HG02571 (cell line): ENCODE data around the gene UBE2J2.
"Not testable (repeated sequence)": the region's sequence is repeated elsewhere in the genome, so short reads cannot be mapped to it uniquely, and the experiment has no call there.

ENCODE experiments used
- ATAC-seq: cut with Tn5 transposase; IDR thresholded peaks from one replicate; pipeline ENCODE4 v1.9.1; 2021; ENCODE audit warnings: mild to moderate bottlenecking, moderate library complexity; ENCODE audit not compliant: unreplicated experiment

UBE2J2 gene

DNA sequence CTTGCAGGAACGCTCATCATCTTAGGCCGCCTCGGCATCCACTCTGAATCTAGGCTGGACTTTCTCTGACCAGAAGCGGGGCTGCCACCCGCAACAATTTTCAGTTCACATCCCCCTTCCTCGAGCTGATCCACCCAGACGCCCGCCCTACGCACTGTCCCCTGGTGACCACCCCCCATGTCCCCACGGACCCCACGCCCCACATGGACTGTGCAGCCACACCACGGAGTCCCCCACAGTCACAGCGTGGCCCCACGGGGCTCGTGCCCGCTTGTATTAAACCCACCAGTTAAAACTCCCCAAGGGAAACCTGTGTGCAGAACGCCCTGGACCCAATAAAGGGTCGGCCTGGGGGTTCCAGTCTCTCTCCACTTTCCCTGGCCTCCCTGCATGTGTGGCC lies 14.1 kb downstream of the UBE2J2 start:
- ATAC-seq: no peak

DNA sequence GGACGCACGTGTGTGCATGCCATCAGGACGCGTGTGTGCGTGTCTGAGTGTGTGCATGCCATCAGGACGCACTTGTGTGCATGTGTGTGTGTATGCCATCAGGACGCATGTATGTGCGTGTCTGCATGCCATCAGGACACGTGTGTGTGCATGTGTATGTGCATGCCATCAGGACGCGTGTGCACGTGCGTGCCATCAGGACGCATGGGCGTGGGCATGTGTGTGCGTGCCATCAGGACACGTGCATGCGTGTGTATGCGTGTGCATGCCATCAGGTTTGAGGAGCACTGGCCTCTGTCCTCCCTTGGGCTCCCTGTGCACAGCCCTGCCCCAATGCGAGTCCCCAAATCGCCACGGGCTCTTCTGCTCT lies 14.6 kb downstream of the UBE2J2 start:
- no peak for ATAC-seq

DNA sequence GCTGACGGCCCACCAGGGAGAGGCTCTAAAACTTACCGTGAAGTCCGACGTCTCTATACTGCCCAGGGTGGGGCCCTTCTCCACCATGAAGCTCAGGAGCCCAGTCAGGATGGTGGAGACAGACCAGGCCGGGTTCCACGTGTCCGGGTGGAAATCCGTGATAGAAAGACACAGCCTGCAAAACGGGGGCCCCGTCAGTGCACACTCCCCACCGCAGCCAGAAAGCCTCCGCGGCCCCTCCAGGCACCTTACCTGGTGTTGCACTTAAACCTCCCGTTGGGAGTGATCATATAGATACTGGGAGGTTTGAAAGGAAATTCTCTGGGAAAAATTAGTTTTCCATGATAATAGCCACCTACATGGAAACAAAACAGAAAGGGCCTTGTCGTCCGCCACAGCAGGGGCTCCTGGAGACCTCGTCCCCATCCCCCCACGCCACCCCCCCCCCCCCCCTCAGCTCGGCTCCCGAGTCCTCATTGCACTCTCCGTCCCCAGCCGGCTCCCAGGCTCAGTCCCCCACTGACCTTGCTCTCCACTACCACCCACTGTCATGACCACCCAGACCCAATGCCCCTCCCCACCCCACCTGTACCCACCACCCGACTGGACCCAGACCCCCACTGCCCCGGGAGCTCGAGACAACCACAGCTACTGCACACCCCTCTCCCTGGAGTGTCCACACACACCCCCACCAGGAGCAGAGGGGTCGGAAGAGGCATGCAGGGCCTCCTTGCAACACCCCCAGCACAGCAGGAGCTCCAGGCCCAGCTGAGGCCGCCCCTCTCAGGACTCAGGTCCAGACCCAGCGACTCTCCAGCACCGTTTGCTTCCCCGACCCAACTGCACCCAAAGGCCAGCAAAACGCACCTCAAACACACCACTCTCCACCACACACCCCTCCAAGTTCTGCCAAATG lies 16.4 kb downstream of the UBE2J2 start:
- ATAC-seq: no peak

DNA sequence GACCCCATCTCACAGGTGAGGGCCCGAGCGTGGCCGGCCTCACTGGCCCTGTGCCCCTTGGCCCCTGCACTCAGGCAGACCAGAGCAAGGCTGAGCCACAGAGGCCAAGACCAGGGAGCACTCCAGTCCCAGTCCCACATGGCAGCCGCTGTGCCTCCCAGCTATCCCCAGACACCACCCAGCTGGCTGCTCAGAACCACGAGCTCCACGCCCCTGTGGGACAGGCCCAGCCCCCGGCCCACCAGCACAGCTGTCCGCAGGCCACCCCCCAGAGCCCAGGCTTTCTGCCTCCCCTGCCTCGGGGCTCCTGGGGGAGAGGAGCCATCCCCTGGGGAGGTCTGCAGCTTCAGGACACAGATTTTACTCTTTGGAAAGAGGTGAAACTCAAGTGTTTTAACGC lies 18.0 kb downstream of the UBE2J2 start:
- ATAC-seq: no peak

DNA sequence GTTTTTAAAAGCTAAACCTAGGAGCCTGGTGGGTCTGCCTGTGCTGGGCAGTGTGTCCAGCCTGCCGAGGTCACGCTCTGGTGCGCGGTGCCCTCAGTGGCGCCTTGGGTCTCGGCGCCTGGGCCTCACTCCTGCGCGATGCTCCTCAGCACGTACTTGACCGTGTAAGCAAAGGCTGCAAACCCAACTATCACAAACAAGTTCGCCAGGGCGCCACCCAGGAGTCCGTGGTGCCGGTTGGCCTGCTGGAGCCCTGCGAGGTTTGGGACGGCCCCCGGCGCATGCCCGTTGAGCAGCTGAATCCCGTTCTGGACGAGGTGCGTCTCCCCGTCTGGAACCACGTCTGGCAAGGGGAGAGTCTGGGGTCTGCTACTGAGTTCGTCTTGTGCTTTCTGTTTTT lies 18.6 kb downstream of the UBE2J2 start:
- ATAC-seq: no peak

DNA sequence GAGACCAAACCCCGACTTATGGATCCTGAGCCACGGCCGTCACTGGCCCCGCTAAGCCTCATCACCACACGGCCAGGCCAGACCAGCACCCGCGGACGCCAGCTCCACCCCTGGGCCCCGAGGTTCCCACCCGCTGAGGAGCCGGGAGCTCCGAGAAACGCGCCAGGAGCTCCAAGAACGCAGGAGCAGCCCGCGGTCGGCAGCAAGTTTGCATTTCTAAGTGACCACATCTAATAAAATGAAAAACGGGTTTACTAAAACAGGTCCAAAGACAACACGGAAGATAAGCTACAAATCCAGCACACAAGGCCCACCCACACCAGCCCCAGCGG lies 19.0 kb downstream of the UBE2J2 start:
- ATAC-seq: no peak

DNA sequence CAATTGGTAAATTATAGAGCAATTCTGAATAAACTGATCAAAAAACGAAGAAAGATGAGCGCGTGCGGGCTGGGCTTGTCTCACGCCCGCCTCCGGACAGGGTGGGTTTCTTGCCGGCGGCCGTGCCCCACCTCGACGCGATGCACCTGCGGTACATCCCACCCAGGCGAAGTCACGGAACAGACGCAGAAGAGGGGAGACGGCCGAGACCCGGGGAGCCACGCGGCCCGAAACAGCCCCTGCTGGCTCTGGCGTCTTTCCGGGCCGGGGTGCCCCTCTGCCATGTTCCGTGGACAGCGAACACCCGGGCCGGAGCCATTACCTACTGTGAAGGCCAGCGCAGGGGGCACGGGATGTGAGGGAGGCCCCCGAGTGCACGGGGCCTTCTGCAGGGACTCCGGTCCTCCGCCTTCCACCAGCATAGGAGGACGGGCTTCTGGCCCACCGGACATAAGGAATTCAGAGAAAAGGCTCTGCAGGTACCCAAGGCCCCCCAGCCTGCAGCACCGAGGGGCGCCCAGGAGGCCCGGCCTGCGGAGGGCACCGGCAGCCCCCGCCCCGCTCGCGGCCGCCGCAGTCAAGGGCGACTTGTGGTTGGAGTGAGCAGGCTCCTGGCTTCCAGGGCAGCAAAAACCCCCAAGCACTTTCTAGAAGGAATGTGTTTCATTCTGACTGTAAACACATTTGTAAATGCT lies 19.5 kb downstream of the UBE2J2 start:
- no peak for ATAC-seq

DNA sequence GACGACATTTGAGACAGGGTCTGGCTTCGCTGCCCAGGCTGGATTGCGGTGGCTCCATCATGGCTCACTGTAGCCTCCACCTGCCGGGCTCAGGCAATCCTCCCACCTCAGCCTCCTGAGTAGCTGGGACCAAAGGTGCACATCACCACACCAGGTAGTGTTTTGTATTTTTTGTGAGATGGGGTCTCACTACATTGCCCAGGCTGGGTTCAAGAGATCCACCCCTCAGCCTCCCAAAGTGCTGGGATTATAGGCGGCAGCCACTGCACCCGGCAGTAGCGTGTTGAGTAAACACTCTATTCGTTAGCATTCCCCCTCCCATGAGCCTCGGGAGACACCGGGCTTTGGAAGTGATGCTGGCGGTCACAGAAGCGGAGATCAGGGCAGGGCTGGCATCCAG lies 20.3 kb downstream of the UBE2J2 start:
- no peak for ATAC-seq

DNA sequence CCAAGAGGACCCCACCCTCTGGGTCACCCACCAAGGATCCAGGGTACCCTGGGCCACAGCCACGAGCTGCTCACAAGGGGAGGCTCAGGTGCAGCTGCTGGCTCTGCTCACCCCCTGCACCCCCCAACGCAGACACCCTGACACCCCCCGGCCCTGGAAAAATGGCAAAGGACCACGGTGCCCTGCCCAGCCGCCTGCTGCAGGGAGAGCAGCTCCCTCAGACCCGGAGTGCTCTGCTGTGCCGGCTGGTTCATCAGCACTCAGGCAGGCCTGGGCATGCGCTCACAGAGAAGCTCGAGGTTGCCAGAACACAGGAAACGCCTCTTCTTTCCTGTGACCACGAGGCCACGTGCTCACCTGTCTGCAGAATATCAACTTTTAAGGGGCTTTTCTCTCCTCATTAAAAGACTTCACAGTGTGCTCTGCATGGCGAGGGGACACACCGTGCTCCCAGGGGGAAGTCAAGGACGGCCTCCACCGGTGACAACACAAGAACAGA lies 22.8 kb downstream of the UBE2J2 start:
- no peak for ATAC-seq

DNA sequence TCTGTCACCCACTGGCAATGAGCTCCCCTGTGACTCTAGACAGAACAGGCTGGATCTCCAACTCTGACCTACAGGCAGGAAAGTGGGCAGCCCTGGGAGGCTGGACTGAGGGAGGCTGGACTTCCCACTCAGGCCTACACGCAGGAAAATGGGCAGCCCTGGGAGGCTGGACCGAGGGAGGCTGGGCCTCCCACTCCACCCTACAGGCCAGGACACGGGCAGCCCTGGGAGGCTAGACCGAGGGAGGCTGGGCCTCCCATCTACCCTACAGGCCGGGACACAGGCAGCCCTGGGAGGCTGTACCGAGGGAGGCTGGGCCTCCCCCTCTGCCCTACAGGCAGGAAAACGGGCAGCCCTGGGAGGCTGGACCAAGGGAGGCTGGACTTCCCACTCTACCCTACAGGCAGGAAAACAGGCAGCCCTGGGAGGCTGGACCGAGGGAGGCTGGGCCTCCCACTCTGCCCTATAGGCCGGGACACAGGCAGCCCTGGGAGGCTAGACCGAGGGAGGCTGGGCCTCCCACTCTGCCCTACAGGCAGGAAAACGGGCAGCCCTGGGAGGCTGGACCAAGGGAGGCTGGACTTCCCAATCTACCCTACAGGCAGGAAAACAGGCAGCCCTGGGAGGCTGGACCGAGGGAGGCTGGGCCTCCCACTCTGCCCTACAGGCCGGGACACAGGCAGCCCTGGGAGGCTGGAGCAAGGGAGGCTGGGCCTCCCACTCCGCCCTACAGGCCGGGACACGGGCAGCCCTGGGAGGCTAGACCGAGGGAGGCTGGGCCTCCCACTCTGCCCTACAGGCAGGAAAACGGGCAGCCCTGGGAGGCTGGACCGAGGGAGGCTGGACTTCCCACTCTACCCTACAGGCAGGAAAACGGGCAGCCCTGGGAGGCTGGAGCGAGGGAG lies 25.4 kb downstream of the UBE2J2 start:
- not testable (repeated sequence) for ATAC-seq

DNA sequence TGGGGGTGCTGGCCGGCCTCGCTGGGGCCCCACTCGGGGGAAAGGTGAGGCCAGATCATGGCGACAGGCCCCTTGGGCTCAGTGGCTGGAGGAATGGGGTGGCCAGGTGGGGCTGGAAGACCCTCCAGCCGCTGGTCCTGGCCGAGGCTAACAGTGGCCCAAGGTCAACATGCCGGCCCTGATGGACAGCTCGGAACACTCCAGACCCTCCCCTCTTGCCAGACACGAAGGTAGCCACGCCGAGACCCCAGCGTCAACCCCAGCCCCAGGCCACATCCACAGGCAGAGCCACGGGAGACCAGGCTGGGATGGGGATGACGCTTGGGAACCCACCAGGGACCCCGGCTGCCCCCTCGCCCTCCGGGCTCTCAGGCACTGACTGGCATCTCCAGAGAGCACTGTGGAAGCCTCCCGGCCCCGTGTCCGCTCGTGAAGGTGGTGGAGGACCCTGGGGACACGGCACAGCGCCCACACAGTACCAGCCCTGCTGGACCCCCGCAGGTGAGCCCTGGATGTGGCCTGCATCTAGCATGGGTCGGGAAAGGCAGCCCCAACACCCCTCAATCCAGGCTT lies 26.2 kb downstream of the UBE2J2 start:
- no peak for ATAC-seq

DNA sequence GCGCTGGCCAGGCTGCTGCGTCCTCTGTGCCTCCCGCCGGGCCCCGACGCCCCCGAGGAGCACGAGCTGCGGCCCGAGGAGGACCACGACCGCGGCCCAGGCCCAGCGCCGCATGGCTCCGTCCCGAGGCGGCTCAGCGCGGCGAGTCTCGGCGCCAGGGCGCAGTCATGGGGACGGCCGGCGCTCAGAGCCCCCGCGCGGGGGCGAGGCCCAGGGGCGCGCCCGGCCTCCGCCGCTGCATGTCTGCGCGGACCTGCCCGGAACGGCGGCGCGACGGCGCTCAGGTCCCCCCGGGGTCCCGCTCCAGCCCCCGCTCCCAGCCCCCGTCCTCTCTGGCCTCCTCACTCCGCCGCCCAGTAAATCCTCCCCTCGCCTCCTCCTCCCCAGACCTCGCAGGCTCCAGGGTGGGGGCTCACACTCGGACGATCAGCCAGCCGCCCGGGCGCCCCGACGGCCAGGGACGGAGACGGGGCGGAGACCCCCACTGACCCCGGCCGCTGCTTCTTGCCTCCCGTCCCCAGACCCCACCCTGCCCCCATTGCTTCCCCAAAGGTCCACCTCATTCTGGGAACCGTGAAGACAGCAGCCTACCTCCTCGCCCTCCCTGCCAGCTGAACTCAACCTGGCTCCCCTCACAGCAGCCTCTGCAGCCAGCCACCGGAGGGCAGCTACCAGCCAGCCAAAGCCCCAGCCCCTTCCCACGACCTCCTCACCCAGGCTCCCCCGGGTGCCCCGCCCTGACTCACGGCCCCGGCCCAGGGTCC lies 26.9 kb downstream of the UBE2J2 start, which contains the start of gene C1QTNF12:
Gene C1QTNF12 (minus strand): TSS at position 146 of the 764 bp plus-strand sequence. CDS start 32 bp downstream, at position 114.
- no peak for ATAC-seq

DNA sequence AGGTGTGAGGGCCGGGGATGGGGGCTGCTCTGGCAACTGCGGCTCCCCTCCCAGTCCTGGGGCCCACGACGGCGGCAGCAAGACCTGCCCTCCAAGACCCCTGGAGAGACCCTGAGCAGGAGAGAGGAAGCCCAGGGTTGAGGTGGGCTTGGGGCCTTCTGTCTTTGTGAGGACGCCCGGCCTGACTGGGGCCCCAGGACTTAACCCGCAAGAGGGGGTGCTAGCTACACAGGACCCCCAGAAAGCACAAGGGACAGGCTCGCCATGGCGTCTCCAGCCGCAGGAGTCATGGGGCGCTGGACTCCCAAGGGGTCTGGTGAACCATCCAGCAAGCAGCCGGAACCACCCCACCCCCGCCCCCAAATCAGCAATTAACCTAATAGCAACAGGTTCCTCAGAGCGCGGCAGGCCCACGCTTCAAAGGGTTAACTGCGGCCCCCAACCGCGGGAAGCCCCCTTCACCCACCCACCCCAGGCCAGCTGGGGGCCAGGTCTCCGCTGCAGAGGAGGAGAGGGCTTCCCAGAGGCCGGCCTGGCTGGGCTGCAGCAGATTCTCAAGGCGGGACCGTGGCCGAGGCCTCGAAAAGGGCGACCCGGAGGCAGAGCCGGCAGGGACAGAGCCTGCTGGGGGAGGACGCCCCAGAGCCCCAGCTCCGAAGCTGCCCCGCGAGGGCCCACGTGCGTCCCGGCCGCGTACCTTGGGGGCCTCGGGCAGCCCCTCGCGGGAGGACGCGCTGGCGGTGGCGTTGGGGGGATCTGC lies 27.7 kb downstream of the UBE2J2 start:
- ATAC-seq: no peak

DNA sequence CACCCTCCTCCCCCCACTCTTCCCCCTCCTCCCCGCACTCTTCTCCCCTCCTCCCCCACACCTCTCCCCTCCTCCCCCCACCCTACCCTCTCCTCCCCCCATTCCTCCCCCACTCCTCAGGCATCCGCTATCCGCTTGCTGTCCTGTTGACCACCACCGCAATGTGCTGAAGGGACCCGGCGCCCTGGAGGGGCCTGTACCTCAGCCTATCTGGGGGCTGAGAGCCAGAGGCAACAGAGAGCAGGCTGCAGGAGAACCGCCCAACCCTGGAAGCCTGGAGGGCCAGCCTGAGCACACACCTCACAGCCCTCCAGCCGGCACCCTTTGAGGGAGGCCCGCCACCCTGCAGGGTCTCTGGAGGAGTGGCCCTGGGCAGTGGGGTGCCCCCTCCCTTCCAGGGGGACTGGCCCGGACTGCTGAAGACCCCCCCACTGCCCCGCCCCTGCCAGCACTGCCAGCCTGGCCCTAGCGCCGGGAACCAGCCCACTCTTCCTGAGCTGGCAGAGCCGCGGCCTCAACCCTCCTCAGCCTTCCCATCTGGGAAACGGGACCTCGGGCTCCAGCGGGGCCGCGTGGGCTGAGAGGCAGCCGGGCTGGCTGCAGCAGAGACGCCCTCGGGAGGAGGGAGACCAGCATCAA lies 28.4 kb downstream of the UBE2J2 start:
- no peak for ATAC-seq

DNA sequence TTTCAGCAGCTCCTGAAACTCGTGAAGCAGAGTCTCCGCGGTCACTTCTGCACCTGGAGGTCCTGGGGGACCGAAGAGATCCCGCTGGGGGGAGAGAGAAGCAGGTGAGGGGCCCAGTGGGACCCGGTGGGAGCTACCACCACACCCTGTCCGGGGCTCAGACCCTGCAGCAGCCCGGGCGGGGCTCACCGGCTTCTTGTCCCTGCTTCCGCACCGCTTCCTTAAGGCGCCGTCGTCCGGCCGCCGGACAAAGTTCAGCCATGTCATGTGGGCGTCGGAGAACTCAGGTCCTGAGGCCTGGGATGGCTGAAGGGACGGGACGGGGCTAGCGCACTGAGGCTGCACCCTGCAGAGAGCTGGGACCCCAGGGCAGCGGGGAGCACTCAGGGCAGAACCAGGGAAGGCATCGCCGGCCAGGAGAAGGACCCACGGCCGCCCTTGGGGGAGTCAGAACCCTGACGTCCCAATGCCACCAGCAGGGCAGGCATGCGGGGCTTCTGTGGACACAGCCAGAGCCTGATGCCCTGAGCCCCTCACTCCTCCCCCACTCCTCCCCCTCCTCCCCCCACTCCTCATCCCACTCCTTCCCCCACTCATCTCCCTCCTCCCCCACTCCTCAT lies 29.4 kb downstream of the UBE2J2 start:
- ATAC-seq: no peak

DNA sequence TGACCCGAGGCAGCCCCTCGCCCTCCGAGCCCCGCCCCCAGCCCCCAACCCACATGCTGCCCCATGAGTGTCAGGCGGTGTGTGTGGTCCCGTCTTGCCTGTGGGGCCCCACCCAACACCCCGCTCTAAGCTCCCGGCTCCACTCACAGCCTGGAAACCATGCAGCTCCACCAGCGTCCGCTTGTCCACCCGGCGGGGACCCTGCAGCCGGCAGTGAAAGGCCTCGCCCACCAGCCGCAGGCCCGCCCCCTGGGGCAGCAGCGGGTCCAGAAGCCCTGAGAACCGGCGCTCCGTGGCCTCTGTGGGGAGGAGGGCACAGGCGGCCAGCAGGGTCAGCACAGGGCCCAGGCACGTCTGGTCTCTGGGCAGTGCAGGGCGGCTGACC lies 29.9 kb downstream of the UBE2J2 start:
- no peak for ATAC-seq

DNA sequence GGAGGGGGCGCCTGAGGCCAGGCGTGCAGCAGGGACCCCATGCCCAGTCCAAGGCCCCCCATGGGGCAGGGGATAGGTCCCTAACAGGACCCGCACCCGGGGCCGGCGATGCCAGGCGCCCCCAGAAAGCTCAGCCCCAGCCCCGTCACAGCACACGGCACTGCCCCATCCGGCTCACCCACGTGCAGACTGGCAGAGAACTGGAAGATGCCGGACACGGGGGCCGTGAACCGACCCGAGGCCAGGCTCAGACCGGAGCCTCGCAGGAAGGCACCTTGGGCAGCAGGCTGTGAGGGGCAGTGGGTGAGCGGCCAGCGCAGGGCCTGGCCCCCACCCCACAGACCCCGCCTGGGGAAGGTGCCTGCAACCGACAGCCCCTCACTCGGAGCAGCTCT lies 30.4 kb downstream of the UBE2J2 start:
- no peak for ATAC-seq

DNA sequence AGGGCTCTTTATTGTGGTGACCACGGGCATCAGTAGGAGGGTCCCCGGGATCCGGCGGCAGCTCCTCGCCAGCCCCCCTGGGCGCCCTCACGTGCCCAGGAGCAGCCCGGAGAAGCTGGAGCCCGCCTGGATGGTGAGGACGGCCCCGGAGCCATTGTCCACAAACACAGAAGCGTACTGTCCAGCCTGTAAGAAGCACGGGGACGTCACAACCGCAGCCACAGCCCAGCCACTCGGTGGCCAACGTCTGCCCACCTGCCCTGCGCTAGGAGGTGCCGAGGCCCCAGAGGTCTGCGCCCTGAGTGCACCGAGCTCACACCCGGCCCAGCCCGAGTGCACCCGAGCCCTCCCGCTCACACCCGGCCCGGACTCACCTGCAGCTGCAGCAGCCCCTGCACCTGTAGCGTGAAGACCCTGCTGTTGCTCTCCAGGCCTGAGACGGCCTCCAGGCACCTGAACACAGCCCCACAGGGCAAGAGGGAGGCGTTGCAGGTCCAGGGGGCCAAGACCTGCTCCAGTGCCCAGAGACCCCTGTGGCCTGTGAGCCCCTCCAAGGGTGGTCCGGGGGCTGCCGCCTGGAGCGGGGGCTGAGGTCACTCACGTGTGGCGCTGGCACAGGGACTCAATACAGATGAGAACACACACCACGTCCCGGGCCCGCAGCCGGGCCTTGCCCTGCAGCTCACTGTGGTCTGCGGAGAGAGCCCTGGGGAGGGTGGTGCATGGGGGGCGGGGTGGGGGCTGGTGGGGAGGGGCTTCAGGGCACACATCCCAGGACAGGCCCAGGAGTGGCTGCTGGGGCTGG lies 31.0 kb downstream of the UBE2J2 start:
- no peak for ATAC-seq
